Measurements from ENCODE around the gene CDIPT. TPM values are rescaled to one million over a fixed set of nuclear protein-coding genes. Genes with fewer than 3 reads are reported as not detected.
"Not testable (repeated sequence)": the region's sequence is repeated elsewhere in the genome, so short reads cannot be mapped to it uniquely, and the experiment has no call there.

The CDIPT gene
- total RNA-seq (2014; rRNA removed; shearing (Covaris generic)) (161 and 181 TPM in 2 replicates), polyA plus RNA-seq (2016; fragmentation: Nextera tagmentation; extraction: Ambion mirVana) (126 and 128 TPM in 2 replicates)

GRCh38 chr16:29862884-29863668 is at the start of gene CDIPT:
Gene CDIPT (minus strand): TSS chr16:29863226. CDS start chr16:29862857, 369 bp downstream.
- Histone ChIP-seq H2AFZ (peak within 1 kb of the TSS; percentile 77), H4K20me1 (ENCODE audit: insufficient read depth) (no peaks in the 10 kb centered on the region), H3K27ac (peak within 1 kb of the TSS; percentile 91), H3K9ac (peak within 1 kb of the TSS; percentile 85), H3K9me3 (ENCODE audit: low read depth) (no peaks in the 10 kb centered on the region), H3K27me3 (replicated peaks; ENCODE audit: insufficient read depth) (no peaks in the 10 kb centered on the region), H3F3A (ENCODE audit: insufficient read depth) (peaks cover 8% of the 10 kb centered on the region), H3K79me2 (ENCODE audit: insufficient read depth) (peaks cover 28% of the 10 kb centered on the region), H3K4me2 (ENCODE audit: unreplicated experiment) (peak within 1 kb of the TSS; percentile 85), H3K9me2 (ENCODE audit: insufficient read depth) (no peaks in the 10 kb centered on the region), H3K4me3 (peak within 1 kb of the TSS; percentile 80), H3K36me3 (ENCODE audit: low read depth) (no peaks in the 10 kb centered on the region), H3K4me1 (ENCODE audit: insufficient read depth) (peaks cover 8% of the 10 kb centered on the region)
- in situ Hi-C loops (cut with MboI), result no loop called here
- peak; percentile 98 for DNase-seq
- WGBS, 2 experiments (ENCODE audit: low coverage in 1 of 2, low lambda C conversion rate in 2 of 2, missing lambda C conversion rate in 2 of 2), result 1% methylated on average over 57 of the region's 57 CpGs
- TF ChIP-seq EZH2 (IDR thresholded peaks at IDR 0.05; ENCODE audit: insufficient read depth, poor library complexity, severe bottlenecking) (no peak), EZH2phosphoT487 (IDR thresholded peaks at IDR 0.05; ENCODE audit: insufficient read depth, low read depth) (no peak)

GRCh38 chr16:29912087-29912486 is 49.1 kb upstream of the CDIPT start:
- TF ChIP-seq EZH2phosphoT487 (IDR thresholded peaks at IDR 0.05; ENCODE audit: insufficient read depth, low read depth), result no peak
- TF ChIP-seq EZH2 (IDR thresholded peaks at IDR 0.05; ENCODE audit: insufficient read depth, poor library complexity, severe bottlenecking), result no peak
- Histone ChIP-seq H3K27me3 (replicated peaks; ENCODE audit: insufficient read depth) (no peaks in the 10 kb centered on the region), H2AFZ (no peak overlapping the region), H3K27ac (no peak overlapping the region), H3K36me3 (ENCODE audit: low read depth) (no peaks in the 10 kb centered on the region; the same call in 1 of the 2 replicates), H3F3A (ENCODE audit: insufficient read depth) (peaks cover 21% of the 10 kb centered on the region; the same call in 1 of the 2 replicates), H3K4me3 (no peak overlapping the region), H3K9me3 (ENCODE audit: low read depth) (no peaks in the 10 kb centered on the region), H4K20me1 (ENCODE audit: insufficient read depth) (no peaks in the 10 kb centered on the region), H3K4me1 (ENCODE audit: insufficient read depth) (no peaks in the 10 kb centered on the region), H3K9me2 (ENCODE audit: insufficient read depth) (no peaks in the 10 kb centered on the region), H3K79me2 (ENCODE audit: insufficient read depth) (peaks cover 4% of the 10 kb centered on the region; the same call in 1 of the 2 replicates), H3K4me2 (ENCODE audit: unreplicated experiment) (no peak overlapping the region), H3K9ac (no peak overlapping the region)
- WGBS, 2 experiments (ENCODE audit: low coverage in 1 of 2, low lambda C conversion rate in 2 of 2, missing lambda C conversion rate in 2 of 2), result 85 to 90% methylated on average over 11 of the region's 11 CpGs
- in situ Hi-C loops (cut with MboI), result no loop called here
- no peak for DNase-seq

GRCh38 chr16:29911676-29912010 is 48.6 kb upstream of the CDIPT start:
- Histone ChIP-seq H3K27ac (no peak overlapping the region), H3K36me3 (ENCODE audit: low read depth) (no peaks in the 10 kb centered on the region; the same call in 1 of the 2 replicates), H3K9me3 (ENCODE audit: low read depth) (no peaks in the 10 kb centered on the region), H3F3A (ENCODE audit: insufficient read depth) (peaks cover 21% of the 10 kb centered on the region; the same call in 1 of the 2 replicates), H3K4me2 (ENCODE audit: unreplicated experiment) (no peak overlapping the region), H3K9ac (no peak overlapping the region), H3K4me1 (ENCODE audit: insufficient read depth) (no peaks in the 10 kb centered on the region), H3K79me2 (ENCODE audit: insufficient read depth) (peaks cover under 1% of the 10 kb centered on the region; the same call in 1 of the 2 replicates), H4K20me1 (ENCODE audit: insufficient read depth) (no peaks in the 10 kb centered on the region), H3K9me2 (ENCODE audit: insufficient read depth) (no peaks in the 10 kb centered on the region), H3K27me3 (replicated peaks; ENCODE audit: insufficient read depth) (no peaks in the 10 kb centered on the region), H2AFZ (no peak overlapping the region), H3K4me3 (no peak overlapping the region)
- no peak for TF ChIP-seq EZH2 (IDR thresholded peaks at IDR 0.05; ENCODE audit: insufficient read depth, poor library complexity, severe bottlenecking)
- no peak for TF ChIP-seq EZH2phosphoT487 (IDR thresholded peaks at IDR 0.05; ENCODE audit: insufficient read depth, low read depth)
- in situ Hi-C loops (cut with MboI), result no loop called here
- no peak for DNase-seq
- WGBS, 2 experiments (ENCODE audit: low coverage in 1 of 2, low lambda C conversion rate in 2 of 2, missing lambda C conversion rate in 2 of 2), result 87 to 91% methylated on average over 14 to 15 of the region's 15 CpGs

GRCh38 chr16:29910819-29911675 is 48.0 kb upstream of the CDIPT start:
- Histone ChIP-seq H3K36me3 (ENCODE audit: low read depth) (no peaks in the 10 kb centered on the region; the same call in 1 of the 2 replicates), H3K4me2 (ENCODE audit: unreplicated experiment) (no peak overlapping the region), H3K27me3 (replicated peaks; ENCODE audit: insufficient read depth) (no peaks in the 10 kb centered on the region), H3K4me1 (ENCODE audit: insufficient read depth) (no peaks in the 10 kb centered on the region), H3K4me3 (no peak overlapping the region), H3K27ac (no peak overlapping the region), H3K9me2 (ENCODE audit: insufficient read depth) (no peaks in the 10 kb centered on the region), H3K9me3 (ENCODE audit: low read depth) (no peaks in the 10 kb centered on the region), H3F3A (ENCODE audit: insufficient read depth) (peaks cover 21% of the 10 kb centered on the region; the same call in 1 of the 2 replicates), H3K79me2 (ENCODE audit: insufficient read depth) (no peaks in the 10 kb centered on the region), H2AFZ (no peak overlapping the region), H3K9ac (no peak overlapping the region), H4K20me1 (ENCODE audit: insufficient read depth) (no peaks in the 10 kb centered on the region)
- WGBS, 2 experiments (ENCODE audit: low coverage in 1 of 2, low lambda C conversion rate in 2 of 2, missing lambda C conversion rate in 2 of 2), result 89% methylated on average over 20 of the region's 20 CpGs
- TF ChIP-seq EZH2 (IDR thresholded peaks at IDR 0.05; ENCODE audit: insufficient read depth, poor library complexity, severe bottlenecking) (no peak), EZH2phosphoT487 (IDR thresholded peaks at IDR 0.05; ENCODE audit: insufficient read depth, low read depth) (no peak)
- DNase-seq, result no peak
- in situ Hi-C loops (cut with MboI), result no loop called here

- DNase-seq; H3K36me3 ChIP-seq (ENCODE audit: low read depth); H3K9me2 ChIP-seq (ENCODE audit: insufficient read depth); H3K4me2 ChIP-seq (ENCODE audit: unreplicated experiment); H2AFZ ChIP-seq; H3K9ac ChIP-seq; H3K9me3 ChIP-seq (ENCODE audit: low read depth); H3K4me1 ChIP-seq (ENCODE audit: insufficient read depth); H4K20me1 ChIP-seq (ENCODE audit: insufficient read depth); H3K79me2 ChIP-seq (ENCODE audit: insufficient read depth); in situ Hi-C loops (cut with MboI); H3K4me3 ChIP-seq; H3K27me3 ChIP-seq (replicated peaks; ENCODE audit: insufficient read depth); H3K27ac ChIP-seq: not testable (repeated sequence)
- WGBS, 2 experiments (ENCODE audit: low coverage in 1 of 2, low lambda C conversion rate in 2 of 2, missing lambda C conversion rate in 2 of 2), result 81 to 82% methylated on average over 6 of the region's 6 CpGs
- H3F3A ChIP-seq (ENCODE audit: insufficient read depth), result peaks cover 21% of the 10 kb centered on the region; the same call in 1 of the 2 replicates
Measured at GRCh38 chr16:29909851-29910250, 46.8 kb upstream of the CDIPT start.
